Skin of body (tissue), 2 donors: ENCODE measurements around the gene NXN. TPM values are rescaled to one million over a fixed set of nuclear protein-coding genes. Genes with fewer than 3 reads are reported as not detected.
A peak's percentile ranks its signal among the peaks of the same experiment; 100 is the strongest.
"Not testable (repeated sequence)": the region's sequence is repeated elsewhere in the genome, so short reads cannot be mapped to it uniquely, and the experiment has no call there.

Source experiments
- DNase-seq: peaks from one replicate; lab custom pipeline; 2025; lab: John Stamatoyannopoulos, UW
- total RNA-seq: library from RNA; depleted of rRNA; stranded (reverse); fragments of >200 nt; gene quantifications from one replicate; pipeline ENCODE4 v1.2.3, GENCODE V29; 2014

The NXN gene
- total RNA-seq, 1 donor from 2014 or later = 52.2 TPM

DNA sequence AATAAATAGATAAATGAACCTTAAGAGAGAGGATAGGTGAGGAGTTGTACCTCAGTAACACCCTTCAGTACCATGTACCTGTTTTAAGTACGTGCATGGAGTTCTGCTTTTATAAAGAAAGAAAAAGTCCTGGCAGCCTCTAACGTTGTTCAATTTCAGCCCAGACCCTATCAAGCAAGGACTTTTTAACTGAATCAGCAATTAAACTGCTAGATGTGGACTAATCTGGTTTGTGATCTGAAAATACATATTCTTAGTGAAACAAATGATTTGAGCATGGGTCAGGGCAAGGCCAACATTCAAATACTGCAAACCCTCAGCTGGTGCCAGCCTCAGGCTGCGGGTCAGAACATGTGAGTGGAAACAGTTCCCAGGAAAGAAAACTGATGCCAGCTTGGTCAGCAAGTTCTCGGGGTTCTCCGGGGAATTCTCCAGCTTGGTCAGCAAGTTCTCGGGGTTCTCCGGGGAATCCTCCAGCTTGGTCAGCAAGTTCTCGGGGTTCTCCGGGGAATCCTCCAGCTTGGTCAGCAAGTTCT lies 112.9 kb downstream of the NXN start:
- DNase-seq = no peak

DNA sequence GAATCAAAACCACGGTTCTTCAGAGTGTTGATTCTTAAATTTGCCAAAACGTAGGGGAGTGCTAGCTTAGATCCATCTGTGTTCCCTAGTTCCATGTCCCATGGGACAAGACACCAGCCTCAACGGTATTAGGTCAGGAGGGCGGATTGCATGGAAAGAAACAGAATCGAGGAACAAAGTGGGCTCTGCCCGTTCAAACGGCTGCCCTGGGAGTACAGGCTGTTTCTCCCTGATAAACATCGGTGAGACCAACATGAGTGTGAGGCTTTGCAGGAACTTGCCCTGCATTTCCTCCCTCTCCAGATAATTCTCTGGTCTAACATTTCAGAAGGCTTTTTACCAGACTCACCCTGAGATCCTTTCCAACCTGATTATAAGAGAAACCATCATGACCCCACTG lies 115.3 kb downstream of the NXN start:
- no peak for DNase-seq

DNA sequence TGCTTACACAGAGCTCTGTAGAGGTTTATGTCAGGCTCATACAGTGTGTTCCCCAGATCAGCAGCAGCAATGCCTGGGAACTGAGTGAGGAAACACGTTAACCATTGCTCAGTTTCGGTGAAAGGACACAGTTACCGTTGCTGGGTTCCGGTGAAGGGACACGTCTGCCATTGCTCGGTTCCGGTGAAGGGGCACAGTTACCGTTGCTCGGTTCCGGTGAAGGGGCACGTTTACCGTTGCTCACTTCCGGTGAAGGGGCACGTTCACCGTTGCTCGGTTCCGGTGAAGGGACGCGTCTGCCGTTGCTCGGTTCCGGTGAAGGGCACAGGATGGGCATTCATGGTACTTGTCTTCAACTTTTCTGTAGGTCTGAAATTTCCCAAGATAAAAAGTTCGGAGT lies 115.7 kb downstream of the NXN start:
- DNase-seq = no peak

DNA sequence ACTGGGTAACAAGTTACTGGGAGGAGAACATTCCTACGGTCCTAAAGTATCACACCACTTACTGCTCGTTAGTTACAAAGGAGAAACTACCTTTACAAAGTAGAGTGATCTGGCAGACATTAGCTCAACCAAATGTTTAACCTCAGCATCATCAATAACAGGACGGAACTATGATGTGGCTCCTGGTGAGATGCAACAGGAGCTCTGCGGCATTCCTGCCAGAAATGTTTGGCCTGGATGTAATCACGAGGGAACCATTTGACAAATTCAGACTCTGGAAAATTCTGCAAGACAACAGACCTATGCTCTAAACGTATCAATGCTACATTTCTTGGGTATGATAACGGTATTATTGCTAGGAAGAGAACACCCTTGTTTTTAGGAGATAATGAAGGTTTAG lies 117.0 kb downstream of the NXN start:
- DNase-seq = no peak

DNA sequence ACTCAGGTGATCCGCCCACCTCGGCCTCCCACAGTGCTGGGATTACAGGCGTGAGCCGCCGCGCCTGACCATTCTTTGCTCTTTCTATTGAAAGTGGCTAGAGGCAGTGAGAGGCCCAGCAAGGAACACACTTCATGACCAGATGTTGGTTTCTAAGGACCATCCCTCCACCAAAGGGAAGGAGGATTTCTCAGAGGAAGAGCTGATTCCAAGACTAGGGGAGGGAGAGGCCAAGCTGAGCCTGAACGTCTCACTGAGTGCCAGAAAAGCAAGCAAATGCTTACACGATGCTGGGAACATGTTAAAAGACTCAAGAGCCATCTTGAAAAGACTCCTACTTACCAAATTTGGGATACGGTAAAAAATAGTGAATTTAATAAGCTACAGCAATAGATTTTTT lies 118.2 kb downstream of the NXN start:
- peak; percentile 92 for DNase-seq

DNA sequence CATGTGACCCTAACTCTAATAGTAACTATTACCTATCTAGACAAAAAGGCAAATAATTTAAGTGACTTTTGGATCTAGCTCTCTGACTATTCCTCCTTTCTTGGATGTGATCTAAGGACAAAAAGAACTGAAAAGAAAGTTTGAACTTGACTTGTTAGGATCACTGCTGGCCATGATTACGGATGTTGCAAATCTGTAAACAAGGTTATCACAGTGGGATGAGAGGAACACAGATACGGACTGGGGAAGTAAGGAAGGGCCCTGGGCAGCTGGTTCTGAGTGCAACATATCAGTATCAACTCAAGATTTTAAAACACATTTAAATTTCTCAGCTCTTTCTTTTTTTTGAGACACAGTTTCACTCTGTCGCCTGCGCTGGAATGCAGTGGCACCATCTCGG lies 118.8 kb downstream of the NXN start:
- no peak for DNase-seq

DNA sequence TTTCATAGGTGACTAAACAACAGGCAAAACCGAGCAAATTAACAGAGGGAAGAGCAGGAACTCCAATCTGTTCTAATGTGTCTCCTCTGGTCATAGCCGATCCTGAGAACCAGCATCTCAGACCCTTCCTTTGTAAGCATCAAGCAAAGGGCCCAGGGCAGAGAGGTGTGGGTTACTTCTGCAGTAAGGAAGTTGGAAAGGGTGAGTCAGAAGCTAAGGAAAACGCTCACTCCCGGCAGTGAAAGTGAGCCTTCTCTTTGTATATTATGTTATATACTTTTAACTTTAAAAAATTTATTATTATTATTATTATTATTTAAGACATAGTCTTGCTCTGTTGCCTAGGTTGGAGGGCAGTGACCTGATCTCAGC lies 119.8 kb downstream of the NXN start:
- no peak for DNase-seq

DNA sequence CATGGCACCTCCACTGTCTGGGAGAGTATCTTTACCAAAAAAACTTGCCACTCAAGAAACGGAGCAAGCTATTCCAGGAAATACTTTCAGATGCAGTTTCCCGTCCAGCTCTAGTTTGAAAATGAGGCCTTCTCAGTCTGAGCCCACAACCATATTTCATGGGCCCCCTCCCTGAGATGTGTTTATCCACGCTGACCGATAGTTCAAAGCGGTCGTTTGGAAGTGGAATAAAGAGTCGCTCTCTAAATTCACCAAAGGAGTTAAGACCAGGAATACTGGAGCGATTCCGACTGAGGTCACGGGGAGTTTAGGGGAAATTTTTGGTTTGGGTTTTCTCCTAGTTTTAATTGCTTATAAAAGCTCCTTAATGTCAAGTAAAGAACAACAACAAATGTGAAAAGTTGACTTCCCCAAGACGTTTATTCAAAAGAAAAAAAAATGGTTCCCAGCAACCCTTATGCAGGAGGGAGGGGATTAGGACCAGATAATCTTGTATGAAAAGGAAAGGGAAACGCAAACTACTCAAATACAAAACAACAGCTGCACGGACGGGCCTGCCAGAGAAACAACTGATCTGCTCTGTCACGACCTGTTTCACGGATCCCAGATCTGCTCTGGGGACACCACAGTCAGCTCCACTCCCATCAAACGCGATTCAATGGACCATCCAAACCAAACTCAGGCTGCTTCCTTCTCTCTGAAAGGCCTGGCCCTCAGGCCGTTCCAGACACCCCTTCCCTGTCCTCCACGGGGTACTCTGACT lies 120.3 kb downstream of the NXN start:
- DNase-seq = peak; percentile 73

DNA sequence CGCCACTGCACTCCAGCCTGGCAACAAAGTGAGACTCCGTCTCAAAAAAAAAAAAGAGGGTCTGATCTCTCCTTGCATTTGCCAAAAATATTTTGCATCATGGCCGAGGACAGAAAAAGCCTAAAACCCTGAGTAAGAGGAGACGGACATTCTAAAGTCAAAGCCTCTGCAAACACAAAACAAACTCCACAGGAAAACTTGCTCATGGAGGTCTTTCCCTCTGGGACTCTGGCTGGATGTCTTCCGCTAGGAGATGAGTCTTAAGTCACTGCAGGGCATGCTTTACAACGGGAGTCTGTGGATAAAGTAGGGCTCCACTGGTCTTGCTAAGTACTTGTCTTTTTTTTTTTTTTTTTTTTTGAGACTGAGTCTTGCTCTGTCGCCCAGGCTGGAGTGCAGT lies 123.4 kb downstream of the NXN start:
- DNase-seq = no peak

DNA sequence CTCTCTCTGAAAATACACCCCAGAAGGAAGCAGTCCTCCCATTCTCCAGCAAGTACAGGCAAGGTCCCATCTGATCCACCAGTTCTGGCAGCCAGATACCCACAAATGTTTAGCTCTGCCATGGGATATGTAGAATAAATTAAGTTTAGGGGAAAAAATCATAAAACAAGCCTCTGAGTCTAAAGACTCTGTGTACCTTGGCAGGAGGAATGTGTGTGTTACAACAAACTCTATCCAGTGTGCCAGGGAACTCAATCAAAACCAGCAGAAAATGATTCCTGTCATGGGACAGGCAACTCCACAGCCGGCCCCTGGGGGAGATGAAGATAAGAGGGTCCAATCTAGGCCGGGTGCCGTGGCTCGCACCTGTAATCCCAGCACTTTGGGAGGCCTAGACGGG lies 124.0 kb downstream of the NXN start:
- DNase-seq = no peak

DNA sequence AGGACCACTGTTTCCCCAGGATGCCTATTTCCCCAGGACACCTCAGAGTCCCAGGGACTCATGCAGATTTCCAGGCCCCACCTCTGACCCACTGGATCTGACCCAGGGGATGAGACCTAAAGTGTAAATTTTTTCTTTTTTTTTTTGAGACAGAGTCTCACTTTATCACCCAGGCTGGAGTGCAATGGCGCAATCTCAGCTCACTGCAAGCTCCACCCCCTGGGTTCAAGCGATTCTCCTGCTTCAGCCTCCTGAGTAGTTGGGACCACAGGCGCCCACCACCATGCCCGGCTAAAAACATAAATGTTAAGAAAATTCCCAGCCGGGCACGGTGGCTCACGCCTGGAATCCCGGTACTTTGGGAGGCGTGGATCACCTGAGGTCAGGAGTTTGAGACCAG lies 126.7 kb downstream of the NXN start:
- DNase-seq = not testable (repeated sequence)

DNA sequence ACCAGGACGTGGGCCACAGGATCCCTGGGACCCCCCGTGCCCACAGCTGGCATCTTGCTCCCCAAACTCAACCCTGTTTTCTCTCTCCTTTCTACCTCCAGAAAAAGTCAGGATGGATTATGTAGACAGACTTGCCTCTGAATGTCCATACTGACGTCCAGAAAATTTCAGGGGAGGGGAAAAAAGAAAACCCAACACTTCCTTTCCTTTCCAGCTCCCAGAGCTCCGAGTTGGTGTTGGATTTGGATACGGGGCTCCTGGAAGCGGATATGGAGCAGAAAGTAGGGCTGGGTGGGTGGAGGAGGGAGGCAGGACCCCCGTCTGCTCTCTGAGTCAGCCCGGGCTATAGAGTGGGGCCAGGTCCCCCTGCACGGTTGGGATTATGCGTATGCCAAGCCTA lies 127.2 kb downstream of the NXN start:
- no peak for DNase-seq

DNA sequence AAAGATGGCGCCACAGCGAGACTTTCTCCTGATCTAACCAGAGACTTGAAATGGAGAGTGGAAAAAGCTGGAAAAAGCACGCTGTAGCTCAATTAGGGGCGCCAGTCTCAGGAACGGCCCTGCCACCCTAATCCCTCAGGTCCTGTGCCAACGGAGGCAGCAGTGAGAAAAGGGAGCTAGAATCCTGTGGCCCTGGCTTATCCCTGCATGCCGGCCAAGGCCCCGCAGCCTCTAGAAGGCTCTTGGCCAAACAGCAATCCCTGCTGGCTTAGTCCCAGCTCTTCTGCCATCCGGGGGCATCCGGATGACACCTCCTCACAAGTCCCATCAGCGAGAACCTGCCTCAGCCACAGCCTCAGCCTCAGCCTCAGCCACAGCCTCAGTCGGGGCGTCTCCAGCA lies 127.7 kb downstream of the NXN start:
- no peak for DNase-seq

DNA sequence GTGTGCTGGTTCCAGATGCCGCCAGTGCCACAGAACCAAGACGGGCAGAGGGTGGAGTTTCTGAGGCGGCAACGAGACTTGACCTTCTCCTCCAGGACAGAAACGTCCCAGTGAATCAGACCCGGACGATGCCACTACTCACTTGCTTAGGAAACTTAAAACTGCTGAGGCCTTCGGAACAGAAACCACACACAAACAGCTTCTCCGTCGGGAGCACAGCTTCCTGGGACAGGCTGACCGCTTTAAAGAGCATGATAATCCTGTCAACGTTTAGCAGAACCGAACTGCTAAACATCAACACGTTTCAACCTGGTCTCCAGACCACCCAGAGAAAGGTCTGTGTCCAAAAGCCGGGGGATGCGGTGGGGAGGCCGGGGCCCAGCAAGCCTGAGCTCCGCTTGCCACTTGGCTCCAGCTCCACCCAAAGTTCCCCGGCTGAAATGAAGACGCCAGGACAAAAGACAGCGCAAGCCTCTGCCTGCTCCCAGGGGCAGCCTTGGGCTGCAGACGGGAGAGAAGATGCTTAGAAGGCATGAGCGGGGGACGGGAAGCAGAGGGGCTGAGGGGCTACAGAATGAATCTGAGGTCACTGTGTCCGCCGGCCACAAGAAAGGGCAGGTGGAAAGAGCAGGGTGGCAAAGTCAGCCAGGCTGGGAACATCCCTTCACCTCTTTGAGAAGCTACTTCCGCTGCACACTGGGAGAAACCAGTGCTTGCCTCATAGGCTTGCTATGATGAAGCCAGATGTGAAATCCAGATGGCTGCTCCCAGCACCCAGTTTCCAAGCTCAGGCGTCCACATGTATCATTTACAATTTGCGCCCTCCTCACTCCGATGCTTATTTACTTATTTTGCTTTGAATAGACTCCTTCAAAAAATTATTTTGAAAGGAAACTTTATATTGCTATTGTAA lies 128.5 kb downstream of the NXN start:
- peak; percentile 69 for DNase-seq

DNA sequence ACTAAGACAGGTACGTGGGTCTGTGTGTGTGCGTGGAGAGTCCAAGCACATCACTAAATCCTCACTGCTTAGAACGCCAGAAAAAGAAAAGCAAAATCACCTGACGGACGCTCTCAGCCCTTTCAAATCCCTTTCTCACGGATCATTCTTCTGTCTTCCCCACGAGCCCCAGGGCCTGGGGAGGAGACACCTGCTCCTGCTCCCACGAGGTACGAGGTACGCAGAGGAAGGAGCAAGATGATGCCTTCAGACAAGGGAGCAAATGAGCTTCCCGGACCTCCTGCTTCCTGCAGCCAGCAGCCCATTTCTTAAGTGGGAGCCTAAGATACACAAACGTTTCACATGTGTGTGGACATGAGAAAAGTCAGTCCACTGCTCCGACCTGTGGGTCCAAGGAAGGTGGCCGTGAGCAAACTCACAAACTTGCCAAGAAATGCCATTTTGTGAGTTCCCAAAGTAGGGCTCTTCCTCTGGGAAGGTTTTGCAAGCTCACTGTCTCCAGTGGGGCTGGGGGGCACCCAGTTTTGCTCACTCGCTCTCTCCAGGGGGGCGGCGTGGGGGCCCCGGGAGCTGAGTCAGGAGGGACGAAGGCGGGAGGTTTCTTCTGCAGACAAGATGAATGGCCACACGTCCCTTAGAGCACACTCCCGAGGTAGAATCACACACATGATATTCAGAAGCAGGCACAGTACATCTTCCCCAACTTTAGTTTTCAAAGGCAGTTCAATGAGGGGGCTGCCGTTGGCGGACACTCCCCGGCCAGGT lies 129.3 kb downstream of the NXN start:
- DNase-seq = no peak

DNA sequence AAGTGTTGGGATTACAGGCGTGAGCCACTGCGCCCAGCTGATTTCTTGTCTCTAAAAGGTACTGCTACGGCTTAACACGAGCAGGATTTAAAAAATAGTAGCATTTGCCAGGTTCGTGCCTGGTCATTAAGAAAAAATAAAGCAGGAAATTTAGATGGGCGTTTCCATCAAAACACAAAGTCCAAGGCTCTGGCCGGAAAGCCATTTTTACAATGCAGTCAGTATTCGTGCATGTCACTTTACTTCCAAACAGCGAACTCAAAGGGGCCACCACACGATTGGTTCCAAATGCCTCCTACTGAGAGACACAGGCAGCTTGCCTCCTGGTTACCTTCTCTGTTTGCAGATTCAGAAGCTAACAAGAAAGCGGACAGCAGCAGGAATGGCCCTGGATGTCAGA lies 131.2 kb downstream of the NXN start:
- DNase-seq = no peak

DNA sequence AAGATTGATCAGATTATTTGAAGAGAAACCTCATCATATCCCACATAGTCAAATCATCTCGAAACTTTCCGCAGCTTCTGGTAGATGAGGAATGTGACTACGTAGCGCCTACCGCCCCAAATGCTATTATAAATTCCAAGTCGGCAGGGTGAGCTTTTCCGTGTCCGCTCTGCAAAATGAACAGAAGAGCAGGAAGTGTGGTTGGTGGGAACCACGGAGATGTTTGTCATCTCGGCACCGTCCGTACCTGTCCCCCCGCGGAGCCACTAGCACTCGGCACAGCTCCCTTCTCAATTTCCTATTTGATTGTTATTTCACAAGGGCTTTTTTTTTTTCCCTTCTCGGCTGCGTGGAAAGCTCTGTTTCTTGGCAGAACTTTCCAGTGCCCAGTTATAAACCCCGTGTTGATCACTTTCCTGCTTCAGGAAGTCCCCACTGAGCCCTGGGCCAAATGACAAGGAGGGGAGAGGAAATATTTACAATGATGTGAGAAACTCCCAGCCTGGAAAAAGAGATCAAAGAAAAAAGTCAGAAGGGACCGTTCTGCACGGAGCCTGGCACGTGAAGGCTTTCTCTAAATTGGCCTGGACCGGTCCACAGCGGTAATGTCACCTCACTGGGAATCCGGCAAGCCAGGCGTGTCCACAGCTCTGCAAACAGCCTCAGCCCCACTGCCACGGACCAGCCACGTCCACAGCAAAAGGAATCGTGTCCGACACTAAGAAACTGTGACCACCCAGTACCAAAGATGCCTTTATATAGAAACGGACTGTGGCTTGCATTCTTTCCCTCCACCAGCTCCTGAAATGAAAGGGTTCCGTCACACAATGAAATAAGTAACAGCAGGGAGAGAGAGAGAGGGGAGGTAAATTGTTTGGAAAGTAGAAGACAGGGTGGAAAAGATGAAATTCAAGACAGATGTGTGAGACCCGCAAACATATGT lies 132.4 kb downstream of the NXN start:
- peak; percentile 58 for DNase-seq

DNA sequence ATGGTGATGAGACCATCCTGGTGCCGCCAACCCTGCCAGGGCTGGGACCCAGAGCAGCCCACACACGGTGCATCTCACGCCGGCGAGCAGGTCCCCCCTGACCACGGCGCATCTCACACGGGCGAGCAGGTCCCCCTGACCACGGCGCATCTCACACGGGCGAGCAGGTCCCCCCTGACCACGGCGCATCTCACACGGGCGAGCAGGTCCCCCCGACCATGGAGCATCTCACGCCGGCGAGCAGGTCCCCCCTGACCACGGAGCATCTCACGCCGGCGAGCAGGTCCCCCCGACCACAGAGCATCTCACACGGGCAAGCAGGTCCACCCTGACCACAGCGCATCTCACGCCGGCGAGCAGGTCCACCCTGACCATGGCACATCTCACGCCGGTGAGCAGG lies 138.3 kb downstream of the NXN start:
- no peak for DNase-seq

DNA sequence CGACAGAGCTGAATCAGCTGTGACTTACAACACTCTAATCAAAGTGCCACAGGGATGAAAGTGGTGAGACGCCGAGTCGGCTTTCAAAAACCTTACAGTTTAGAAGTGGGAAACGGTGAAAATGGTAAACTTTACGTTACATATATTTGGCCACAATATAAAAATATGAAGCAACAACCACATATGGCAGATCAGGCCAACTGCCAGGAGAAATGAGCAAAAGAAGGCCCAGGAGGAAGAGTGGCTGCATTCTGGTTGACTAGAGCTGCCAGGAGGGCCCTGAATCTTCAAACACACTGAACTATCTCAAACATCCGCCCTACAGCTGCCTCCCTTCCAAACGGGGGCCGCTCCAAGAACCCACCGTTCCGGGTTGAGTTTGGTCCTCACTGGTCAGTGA lies 141.1 kb downstream of the NXN start:
- DNase-seq = no peak

DNA sequence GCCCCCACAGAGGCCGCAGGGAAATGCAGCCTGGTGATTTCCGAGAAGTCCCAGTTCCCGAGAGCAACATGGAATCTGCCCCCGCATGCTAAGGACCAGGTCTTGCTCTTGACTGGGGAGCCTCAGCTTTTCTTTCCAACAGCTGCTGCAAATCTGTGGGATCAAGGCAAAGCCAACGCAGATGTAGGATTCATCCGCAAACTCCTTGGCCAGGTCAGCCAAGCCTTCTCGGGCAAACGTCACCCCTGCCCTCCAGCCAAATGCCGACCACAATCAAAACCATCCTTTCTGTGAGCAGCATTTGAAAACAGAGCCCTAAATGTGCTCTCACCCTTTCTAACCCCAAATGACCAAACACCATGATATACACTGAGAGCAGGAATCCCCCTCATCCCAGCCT lies 143.4 kb downstream of the NXN start:
- DNase-seq = no peak

DNA sequence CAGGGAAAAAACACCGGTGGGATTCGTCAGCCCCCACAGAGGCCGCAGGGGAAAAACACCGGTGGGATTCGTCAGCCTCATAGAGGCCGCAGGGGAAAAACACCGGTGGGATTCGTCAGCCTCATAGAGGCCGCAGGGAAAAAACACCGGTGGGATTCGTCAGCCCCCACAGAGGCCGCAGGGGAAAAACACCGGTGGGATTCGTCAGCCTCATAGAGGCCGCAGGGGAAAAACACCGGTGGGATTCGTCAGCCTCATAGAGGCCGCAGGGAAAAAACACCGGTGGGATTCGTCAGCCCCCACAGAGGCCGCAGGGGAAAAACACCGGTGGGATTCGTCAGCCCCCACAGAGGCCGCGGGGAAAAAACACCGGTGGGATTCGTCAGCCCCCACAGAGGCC lies 143.9 kb downstream of the NXN start:
- not testable (repeated sequence) for DNase-seq
